ENCODE data around the gene MBTD1.

GRCh38 chr17:51144266-51145022, 115.4 kb downstream of the MBTD1 start:
- TF ChIP-seq CTCF (IDR thresholded peaks at IDR 0.05) (no peak), ESRRA (IDR thresholded peaks at IDR 0.05; ENCODE audit: borderline replicate concordance, low read length) (no peak), SMC3 (IDR thresholded peaks at IDR 0.05) (no peak), POLR2A (IDR thresholded peaks at IDR 0.05; ENCODE audit: low read length) (no peak)
